K562 (cell line): ENCODE results near the gene PTPRG.

Experiments used
- HCFC1 ChIP-seq: IDR thresholded peaks from 2 replicates; pipeline ENCODE4 v1.6.1; 2012; ENCODE audit warnings: low read depth, low read length, improper control_type of control experiment
- PHF20 ChIP-seq: fragments of 450-650 bp; IDR thresholded peaks from 2 replicates; pipeline ENCODE4 v1.6.1; 2018; ENCODE audit not compliant: partially characterized antibody
- SIRT6 ChIP-seq: IDR thresholded peaks from one replicate; pipeline ENCODE4 v1.6.1; 2012; ENCODE audit warnings: low read depth, mild to moderate bottlenecking, control low read depth, inconsistent platforms, low read length, moderate library complexity
- TF ChIP-seq, protein P1 (sequence below), 3 experiments: IDR thresholded peaks in 2 of 3; conservative IDR thresholded peaks in 1 of 3; 2 replicates each; pipeline ENCODE4 v1.5.1; 2011 to 2012; ENCODE audit warnings: low read length in 3 of 3, mild to moderate bottlenecking in 3 of 3, control low read depth in 2 of 3, improper control_type of control experiment in 1 of 3, inconsistent platforms in 1 of 3, low read depth in 1 of 3, mixed read lengths in 1 of 3, moderate library complexity in 1 of 3; ENCODE audit not compliant: insufficient read depth in 2 of 3

DNA sequence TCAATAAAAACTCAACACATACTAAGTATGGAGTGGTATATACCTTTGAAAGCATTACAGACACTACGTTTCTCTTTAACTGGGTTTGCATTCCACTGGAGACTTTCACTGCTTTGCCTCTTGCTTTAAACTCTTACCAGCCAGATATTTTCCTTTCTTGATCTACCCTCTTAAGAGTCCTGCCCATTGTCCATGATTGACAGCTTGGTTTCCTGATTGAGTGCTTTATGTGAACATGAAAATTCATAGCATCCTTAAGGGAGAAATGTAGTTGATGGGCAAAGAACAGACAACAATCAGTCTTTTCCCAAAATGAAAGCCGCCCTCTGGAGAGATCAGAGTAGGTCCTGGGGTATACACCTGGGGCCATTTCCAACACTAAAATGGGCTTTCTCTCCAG is 78.6 kb downstream of the PTPRG start:
- TF ChIP-seq, protein P1, sequence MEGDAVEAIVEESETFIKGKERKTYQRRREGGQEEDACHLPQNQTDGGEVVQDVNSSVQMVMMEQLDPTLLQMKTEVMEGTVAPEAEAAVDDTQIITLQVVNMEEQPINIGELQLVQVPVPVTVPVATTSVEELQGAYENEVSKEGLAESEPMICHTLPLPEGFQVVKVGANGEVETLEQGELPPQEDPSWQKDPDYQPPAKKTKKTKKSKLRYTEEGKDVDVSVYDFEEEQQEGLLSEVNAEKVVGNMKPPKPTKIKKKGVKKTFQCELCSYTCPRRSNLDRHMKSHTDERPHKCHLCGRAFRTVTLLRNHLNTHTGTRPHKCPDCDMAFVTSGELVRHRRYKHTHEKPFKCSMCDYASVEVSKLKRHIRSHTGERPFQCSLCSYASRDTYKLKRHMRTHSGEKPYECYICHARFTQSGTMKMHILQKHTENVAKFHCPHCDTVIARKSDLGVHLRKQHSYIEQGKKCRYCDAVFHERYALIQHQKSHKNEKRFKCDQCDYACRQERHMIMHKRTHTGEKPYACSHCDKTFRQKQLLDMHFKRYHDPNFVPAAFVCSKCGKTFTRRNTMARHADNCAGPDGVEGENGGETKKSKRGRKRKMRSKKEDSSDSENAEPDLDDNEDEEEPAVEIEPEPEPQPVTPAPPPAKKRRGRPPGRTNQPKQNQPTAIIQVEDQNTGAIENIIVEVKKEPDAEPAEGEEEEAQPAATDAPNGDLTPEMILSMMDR (IDR thresholded peaks at IDR 0.05 in 2 of 3, conservative IDR thresholded peaks at IDR 0.05 in 1 of 3; ENCODE audit: insufficient read depth in 2 of 3, low read depth in 1 of 3, low read length in 3 of 3), result no peak
- TF ChIP-seq SIRT6, result no peak
- no peak for TF ChIP-seq PHF20
- TF ChIP-seq HCFC1, result no peak
